OCI-LY1 (cell line): ENCODE measurements around the gene GIT2.

Experiments
- CTCF ChIP-seq: fragments of 200-600 bp; sonication (generic), shearing (Covaris generic); IDR thresholded peaks from 2 replicates; pipeline ENCODE4 v1.5.1; 2017; ENCODE audit warnings: mild to moderate bottlenecking, antibody characterized with exemption, low read length, moderate library complexity, mixed read lengths
- EZH2 ChIP-seq: fragments of 200-600 bp; sonication (generic), shearing (Covaris generic); IDR thresholded peaks from 2 replicates; pipeline ENCODE4 v1.8.0; 2017; ENCODE audit warnings: borderline replicate concordance, mixed run types, mild to moderate bottlenecking, antibody characterized with exemption, low read length, moderate library complexity, mixed read lengths

DNA sequence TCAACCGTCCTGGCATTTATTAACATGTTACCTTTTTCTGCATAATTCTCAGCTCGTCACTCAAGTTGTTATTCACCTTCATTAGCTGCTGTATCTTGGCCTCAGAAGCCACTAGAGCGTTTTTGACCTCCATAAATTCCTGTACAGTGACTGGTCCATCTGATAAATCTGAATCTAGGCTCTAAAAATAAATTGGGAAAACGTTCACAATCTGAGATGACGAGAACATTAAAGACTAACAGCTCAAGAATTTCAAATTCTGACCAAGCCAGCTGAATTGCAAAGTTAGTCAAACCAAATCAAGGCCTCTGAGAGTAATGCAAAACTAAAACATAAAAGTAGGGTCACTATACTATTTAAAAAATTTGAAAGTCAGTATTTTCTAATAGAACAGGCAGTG lies 45.0 kb downstream of the GIT2 start:
- TF ChIP-seq CTCF (no peak), EZH2 (no peak)
